Amygdala (tissue), 56 donors: ENCODE data around the gene JMJD1C.

Source experiments
- DNase-seq, 56 donors: peaks; one replicate each; lab custom pipeline; 2025; lab: John Stamatoyannopoulos, UW

JMJD1C gene

GRCh38 chr10:63266391-63267316, 199.1 kb downstream of the JMJD1C start:
- DNase-seq, result no peak

DNA sequence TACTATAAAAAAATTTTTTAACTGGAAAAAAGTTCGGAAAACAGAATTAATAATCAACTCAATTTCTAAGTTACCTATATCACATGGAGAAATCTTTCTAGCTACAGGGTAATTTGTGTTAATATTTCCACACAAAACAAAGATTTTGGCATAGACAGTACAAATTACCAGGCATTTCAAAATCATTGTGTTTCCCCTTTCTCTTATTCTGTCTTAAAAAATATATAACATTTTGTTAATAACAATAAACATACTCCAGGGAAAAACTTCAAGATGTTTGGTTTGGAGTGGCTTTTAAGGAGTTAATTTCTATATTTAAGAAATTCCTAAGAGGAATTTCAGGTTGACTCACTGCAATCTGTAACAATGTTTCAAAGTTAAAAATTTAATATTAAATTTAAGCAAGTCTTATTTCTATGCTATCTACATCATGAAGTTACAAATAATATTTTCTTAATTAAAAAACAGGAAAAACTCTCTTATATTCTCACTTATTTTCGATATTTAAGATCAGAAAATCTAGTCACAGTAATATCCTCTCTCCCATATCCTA, 200.0 kb downstream of the JMJD1C start:
- no peak for DNase-seq

- DNase-seq, result peak in 12 of 56 donors; percentile 2 to 20 (median 10)
Observed at GRCh38 chr10:63265222-63265617, 200.6 kb downstream of the JMJD1C start.

GRCh38 chr10:63264617-63265221, 201.1 kb downstream of the JMJD1C start:
- no peak for DNase-seq

- DNase-seq, result no peak
Observed at GRCh38 chr10:63262430-63263073, 203.2 kb downstream of the JMJD1C start.

- no peak for DNase-seq
Observed at GRCh38 chr10:63261496-63261895, 204.3 kb downstream of the JMJD1C start.

GRCh38 chr10:63260860-63261251, 204.9 kb downstream of the JMJD1C start:
- DNase-seq, result no peak

GRCh38 chr10:63260103-63260859, 205.5 kb downstream of the JMJD1C start:
- no peak for DNase-seq

DNA sequence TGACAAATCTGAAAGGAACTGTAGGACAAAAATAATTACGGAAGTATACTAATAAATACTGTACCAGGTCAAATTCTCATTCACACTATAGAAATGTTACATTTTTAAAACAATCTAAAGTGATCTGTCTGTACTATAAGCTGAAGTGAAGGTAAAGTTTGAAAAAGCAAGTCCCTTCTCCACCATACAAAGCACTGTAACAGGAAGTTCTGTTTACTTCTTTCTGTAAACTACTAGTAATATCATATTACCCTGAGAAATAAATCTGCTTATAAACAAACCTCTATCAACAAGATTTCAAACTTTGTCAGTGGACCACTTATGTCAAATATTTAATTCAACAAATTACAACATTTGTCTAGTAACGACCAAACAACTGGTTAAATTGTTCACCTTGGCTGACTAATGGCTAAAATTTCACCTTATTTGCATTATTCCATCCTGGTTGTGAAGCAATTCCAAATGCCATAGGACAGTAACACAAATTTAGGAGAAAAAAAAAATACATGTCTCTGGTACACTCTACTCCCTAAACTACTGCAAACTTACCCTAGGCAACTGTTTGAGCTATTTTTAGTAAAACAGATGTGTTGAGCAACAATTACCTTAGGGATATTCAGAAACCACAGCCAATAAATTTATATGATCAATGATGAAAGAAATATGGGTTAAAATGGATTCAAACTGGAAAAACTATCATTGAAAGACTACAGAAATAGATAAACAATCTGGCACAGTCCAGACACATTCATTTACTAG, 206.7 kb downstream of the JMJD1C start:
- DNase-seq, result no peak

DNA sequence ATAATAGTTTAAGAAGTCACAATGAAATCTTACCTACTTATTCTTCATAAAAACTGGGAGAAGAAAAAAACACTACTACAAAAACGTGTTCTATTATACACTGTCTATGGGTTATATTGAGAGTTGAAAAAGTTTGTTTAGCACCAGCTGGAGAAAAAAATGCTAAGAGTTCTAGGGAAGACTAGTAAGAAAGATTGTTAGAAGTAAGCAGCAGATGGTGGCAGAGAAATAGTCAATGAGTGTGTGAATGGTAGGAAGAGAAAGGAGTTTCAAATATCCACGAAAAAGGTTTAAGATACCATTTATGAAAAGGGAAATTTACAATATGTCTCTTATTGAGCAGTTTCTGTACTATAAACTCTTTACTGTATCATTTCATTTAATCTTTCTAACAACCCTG, 208.0 kb downstream of the JMJD1C start:
- DNase-seq, result no peak

GRCh38 chr10:63256009-63256773, 209.6 kb downstream of the JMJD1C start:
- peak in 1 of 56 donors; percentile 5 for DNase-seq

GRCh38 chr10:63255316-63255715, 210.5 kb downstream of the JMJD1C start:
- DNase-seq, result no peak

DNA sequence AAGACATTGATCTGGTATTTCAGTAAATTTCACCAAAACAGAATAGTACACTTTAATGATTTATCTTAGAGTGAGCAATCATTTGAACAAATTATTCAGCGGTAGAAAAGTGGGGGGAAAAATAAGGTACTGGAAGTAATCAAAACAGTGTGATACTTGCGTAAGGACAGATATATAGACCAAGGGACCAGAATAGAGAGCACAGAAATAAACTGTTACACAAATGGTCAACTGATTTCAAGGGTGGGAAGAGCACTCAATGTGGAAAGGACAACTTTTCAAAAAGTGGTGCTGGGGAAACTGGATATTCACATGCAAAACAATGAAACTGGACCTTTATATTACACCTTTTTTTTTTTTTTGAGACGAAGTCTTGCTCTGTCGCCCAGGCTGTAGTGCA, 212.7 kb downstream of the JMJD1C start:
- no peak for DNase-seq

DNA sequence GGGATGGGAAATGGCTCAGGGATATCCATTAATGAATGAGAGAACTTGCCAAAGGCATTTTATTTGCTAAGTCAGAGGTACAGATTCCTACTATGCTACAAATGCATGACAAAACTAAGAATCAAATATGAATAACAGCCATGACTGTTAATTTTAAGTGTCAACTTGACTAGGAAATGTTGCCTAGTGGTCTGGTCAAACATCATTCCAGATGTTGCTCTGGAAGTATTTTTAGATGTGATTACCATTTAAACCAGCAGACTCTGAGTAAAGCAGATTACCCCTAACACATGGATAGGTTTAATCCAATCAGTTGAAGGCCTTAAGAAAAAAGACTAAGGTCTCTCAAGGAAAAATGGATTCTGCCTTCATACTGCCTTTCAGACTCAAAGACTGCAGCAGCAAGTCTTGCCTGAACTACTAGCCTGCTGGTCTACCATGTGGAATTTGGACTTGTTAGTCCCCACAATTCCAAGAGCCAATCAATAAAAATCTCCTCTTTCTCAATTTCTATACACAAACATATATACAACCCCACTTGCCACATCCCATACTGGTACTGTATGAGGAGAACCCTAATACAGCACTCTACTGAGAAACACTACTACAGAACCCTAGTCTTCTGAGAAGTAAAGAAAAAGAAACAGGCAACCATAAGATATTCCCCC, 213.5 kb downstream of the JMJD1C start:
- DNase-seq, result no peak

- DNase-seq, result no peak
Observed at GRCh38 chr10:63250032-63250431, 215.7 kb downstream of the JMJD1C start.

GRCh38 chr10:63247771-63248170, 218.0 kb downstream of the JMJD1C start:
- no peak for DNase-seq

DNA sequence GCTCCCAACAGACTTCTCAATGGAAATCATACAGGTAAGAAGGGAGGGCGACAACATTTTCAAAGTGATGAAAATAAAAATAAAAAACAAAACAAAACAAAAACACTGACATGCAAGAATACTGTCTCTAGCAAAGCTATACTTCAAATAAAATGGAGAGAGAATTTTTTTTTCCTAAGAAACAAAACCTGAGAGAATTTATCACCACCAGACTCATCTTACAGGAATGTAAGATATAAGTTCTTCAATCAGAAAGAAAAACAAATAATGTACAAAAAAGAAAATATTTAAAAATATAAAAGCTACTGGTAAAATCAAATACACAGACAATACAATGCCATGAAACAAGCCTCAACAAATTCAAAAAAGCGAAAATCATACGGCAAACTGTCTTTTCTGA, 219.4 kb downstream of the JMJD1C start:
- no peak for DNase-seq

DNA sequence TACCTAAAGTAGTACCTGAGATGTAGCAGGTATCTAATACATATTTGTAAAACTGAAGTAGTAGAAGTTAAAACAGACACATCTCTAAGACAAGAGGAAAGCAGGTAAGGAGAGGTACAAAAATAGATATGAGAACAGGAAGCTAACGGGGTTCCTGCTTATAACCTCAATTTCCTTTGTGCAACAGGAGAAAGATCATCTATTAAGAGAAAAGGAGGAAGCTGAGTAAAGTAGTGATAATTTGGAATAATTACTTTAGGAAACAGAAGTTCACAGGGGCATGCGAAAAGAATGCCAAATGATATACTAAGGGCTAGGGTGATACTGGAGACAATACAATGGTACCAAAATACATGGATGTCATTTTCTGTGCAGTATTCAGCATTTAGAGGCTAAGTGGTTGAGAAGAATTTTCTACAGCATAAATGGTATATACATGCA, 223.9 kb downstream of the JMJD1C start:
- DNase-seq, result no peak
